GM20000 (cell line): ENCODE data around the gene EPPIN.

Experiments used
- DNase-seq: peaks from one replicate; pipeline ENCODE4 v3.0.0; 2012; ENCODE audit warnings: low spot score
- TF ChIP-seq, protein P1 (sequence below): IDR thresholded peaks from 2 replicates; pipeline ENCODE4 v1.5.1; 2012; ENCODE audit warnings: mild to moderate bottlenecking, control low read depth; ENCODE audit errors: extremely low read depth, missing control alignments

Gene EPPIN

GRCh38 chr20:45497971-45498494 is 49.2 kb downstream of the EPPIN start:
- TF ChIP-seq, protein P1, sequence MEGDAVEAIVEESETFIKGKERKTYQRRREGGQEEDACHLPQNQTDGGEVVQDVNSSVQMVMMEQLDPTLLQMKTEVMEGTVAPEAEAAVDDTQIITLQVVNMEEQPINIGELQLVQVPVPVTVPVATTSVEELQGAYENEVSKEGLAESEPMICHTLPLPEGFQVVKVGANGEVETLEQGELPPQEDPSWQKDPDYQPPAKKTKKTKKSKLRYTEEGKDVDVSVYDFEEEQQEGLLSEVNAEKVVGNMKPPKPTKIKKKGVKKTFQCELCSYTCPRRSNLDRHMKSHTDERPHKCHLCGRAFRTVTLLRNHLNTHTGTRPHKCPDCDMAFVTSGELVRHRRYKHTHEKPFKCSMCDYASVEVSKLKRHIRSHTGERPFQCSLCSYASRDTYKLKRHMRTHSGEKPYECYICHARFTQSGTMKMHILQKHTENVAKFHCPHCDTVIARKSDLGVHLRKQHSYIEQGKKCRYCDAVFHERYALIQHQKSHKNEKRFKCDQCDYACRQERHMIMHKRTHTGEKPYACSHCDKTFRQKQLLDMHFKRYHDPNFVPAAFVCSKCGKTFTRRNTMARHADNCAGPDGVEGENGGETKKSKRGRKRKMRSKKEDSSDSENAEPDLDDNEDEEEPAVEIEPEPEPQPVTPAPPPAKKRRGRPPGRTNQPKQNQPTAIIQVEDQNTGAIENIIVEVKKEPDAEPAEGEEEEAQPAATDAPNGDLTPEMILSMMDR: no peak

GRCh38 chr20:45496166-45496565 is 51.0 kb downstream of the EPPIN start:
- TF ChIP-seq, protein P1: no peak
- no peak for DNase-seq

More at GRCh38 chr20:45497971-45498494, 49.2 kb downstream of the EPPIN start:
- no peak for DNase-seq

DNA sequence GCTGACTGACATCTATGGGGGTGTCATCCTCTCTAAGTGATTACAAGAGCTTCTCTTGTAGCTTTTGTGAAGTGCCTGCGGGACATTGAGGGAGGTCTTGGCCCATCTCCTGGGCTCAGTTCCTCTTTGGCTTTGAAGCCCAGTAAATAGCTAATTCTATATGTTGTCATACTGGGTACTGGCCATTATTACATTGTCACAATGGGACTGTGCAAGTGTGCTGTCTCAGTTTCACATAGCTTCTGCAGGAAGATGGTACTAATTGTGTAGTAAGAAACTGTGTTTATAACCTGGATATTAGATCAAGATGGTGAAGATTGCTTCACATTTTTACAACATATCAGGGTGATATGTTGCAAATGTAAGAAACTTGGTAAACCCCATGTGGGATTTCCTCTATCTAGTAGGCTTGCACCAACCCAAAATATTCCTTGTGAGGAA is 51.7 kb downstream of the EPPIN start:
- TF ChIP-seq, protein P1: no peak
- DNase-seq: no peak
